ENCODE measurements around the gene HOXC12.
A peak's percentile ranks its signal among the peaks of the same experiment; 100 is the strongest.

GRCh38 chr12:53989227-53990113, 34.8 kb downstream of the HOXC12 start:
- TF ChIP-seq CTCF (IDR thresholded peaks at IDR 0.05) (peak in 1 of 6 experiments; percentile 34), POLR2A (IDR thresholded peaks at IDR 0.05) (no peak)

Measured in thyroid gland (tissue), 4 donors.